Dendritic cell treated with granulocyte-macrophage colony-stimulating factor and Interleukin-4, amounts not matched to agents 40 ng/mL and 50 ng/mL, for 4 days (primary cell): Measurements from ENCODE around the gene RCOR2.

Experiments
- H3K27ac Mint-ChIP-seq: one replicate; pipeline ENCODE4 v1.8.0; 2022; ENCODE audit warnings: mild to moderate bottlenecking, mixed read lengths
- H3K27me3 Mint-ChIP-seq: one replicate; pipeline ENCODE4 v1.8.0; 2022; ENCODE audit warnings: mild to moderate bottlenecking, mixed read lengths
- H3K36me3 Mint-ChIP-seq: one replicate; pipeline ENCODE4 v1.8.0; 2022; ENCODE audit warnings: low read depth, mixed read lengths
- H3K4me1 Mint-ChIP-seq: one replicate; pipeline ENCODE4 v1.8.0; 2022; ENCODE audit warnings: low read depth, mixed read lengths
- H3K4me3 Mint-ChIP-seq: one replicate; pipeline ENCODE4 v1.8.0; 2022; ENCODE audit warnings: mild to moderate bottlenecking, moderate library complexity, mixed read lengths
- H3K9me3 Mint-ChIP-seq: one replicate; pipeline ENCODE4 v1.8.0; 2022; ENCODE audit warnings: mixed read lengths
- intact Hi-C: fragments of 100-400 bp; cut with micrococcal nuclease; formaldehyde crosslinking; loops from one replicate; pipeline ENCODE4 v1.15.0; 2022

RCOR2 gene

DNA sequence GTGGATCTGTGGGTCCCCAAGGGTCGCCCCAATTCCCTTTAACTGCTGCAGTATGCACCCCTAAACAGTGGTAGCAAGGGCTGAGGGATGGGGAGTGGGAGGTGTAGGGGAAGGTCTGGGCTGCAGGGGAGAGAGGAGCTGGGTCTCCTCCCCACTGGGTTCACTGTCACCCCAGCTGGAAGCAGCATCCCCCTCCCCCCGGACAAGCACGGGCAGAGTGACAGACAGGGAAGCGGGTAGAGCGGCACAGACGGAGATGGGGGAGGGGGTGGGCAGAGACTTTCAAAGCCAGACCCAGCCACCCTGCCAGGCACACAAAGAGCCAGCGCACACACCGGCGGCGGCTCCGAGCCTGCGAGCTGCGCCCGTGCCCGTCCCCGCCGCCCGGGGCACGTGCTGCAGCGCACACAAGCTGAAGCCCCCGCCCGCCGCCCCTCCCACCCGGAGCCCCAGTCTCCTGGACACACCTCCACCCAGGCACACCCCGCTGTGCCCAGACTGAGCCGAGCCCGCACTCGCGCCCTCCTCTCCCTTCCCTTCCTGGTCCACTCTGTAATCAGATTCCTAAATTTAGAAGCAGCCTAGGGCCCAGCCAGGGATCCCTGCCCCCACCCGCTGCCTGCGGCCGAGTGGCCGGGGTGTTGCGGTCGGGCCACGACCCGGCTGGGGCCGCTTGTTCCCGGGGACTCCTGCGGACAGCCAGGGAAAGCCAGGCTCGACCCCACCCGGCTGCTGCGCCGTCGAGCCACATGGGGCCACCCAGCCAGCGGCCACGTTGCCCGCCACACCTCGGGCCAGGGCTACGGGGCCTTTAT lies 935 bp upstream of the RCOR2 start:
- peak overlapping the region; percentile 54 for H3K27ac Mint-ChIP-seq
- peaks cover 82% of the 10 kb centered on the region for H3K27me3 Mint-ChIP-seq
- H3K4me1 Mint-ChIP-seq: peaks cover 40% of the 10 kb centered on the region
- intact Hi-C loops: no loop called here
- H3K36me3 Mint-ChIP-seq: peaks cover 7% of the 10 kb centered on the region
- peak overlapping the region; percentile 55 for H3K4me3 Mint-ChIP-seq
- H3K9me3 Mint-ChIP-seq: no peaks in the 10 kb centered on the region

DNA sequence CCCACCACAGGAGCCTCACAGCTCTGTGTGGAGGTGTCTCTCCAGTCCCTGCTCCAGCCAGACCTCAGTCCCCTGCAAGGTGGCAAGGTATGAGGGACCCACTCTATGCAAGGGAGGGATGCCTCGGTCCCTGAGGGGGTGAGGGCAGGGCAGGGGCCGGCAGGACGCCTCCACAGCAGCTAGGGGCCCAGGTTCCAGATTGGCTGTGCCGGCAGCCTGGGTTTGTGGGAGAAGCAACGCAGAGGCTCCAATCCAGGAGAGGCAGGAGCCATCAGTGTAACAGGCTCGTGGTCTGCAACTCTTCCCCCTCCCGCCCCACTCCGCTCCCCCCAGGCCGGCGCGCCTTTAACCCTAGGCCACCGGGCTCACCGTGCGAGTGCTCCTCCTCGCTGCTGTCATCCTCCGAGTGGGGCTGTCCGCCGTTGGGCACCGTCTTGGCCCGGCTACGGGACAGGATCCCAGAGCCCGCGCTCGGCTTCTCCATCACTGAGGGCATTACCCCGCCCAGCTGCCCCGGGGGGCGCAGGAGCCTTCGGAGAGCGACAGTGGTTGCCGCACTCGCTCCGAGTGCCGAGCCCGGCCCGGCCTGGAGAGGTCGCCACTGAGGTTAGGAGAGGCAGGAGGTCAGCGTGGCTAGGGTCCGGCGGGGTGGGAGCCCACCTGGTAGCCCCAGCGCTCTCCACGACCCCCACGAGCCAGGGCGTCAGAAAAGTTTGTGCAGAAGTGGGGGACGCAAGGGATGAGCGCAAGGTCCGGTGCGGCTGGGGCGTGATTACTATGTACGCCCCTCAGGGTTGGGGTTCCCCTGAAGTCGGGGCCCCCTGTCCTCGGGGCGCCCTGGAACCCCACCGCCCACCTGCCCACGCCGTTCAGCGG lies 765 bp downstream of the RCOR2 start:
- peaks cover 68% of the 10 kb centered on the region for H3K27me3 Mint-ChIP-seq
- H3K4me3 Mint-ChIP-seq: peak overlapping the region; percentile 80
- intact Hi-C loops: no loop called here
- no peak overlapping the region for H3K27ac Mint-ChIP-seq
- H3K36me3 Mint-ChIP-seq: peaks cover 12% of the 10 kb centered on the region
- no peaks in the 10 kb centered on the region for H3K9me3 Mint-ChIP-seq
- peaks cover 35% of the 10 kb centered on the region for H3K4me1 Mint-ChIP-seq

DNA sequence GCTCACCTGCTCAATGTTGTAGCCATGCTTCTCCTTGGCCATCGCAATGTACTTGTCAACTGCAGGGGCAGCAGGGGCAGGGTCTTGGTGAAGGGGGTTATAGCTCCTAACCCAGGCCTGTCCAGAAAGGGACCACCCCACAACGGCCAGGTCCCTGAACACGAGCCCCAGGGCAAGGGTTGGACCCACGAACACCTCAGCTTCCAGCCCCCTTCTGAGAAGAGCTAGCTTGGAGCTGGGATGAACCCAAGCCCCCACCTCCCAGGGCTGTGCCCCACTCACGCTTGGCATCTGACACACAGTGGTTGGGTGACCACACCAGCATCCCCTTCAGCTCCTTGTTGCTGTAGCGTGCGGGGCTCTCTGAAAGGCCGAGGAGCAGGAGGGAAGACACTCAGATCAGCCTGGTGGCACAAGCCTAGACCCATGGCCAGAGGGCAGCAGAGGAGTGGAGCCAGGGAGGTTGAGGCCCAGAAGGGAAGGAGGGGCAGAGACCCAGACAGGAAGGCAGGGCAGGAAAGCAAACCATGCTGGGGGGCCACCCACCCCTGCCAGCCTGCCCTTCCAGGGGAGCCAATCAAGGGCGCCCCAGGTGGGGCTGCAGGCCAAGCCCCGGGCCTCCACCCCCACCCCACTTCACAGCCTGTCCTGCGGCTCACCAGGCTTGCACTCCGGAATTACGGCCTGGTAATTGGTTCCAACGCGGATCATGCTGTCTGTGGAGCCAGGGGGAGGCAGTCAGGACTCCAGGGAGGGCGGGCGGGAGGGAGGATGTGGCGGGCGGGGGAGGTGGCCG lies 1.9 kb downstream of the RCOR2 start:
- Mint-ChIP-seq H3K9me3 (no peaks in the 10 kb centered on the region), H3K4me3 (no peak overlapping the region), H3K36me3 (peaks cover 23% of the 10 kb centered on the region), H3K27ac (no peak overlapping the region), H3K27me3 (peaks cover 57% of the 10 kb centered on the region), H3K4me1 (peaks cover 35% of the 10 kb centered on the region)
- intact Hi-C loops: no loop called here

DNA sequence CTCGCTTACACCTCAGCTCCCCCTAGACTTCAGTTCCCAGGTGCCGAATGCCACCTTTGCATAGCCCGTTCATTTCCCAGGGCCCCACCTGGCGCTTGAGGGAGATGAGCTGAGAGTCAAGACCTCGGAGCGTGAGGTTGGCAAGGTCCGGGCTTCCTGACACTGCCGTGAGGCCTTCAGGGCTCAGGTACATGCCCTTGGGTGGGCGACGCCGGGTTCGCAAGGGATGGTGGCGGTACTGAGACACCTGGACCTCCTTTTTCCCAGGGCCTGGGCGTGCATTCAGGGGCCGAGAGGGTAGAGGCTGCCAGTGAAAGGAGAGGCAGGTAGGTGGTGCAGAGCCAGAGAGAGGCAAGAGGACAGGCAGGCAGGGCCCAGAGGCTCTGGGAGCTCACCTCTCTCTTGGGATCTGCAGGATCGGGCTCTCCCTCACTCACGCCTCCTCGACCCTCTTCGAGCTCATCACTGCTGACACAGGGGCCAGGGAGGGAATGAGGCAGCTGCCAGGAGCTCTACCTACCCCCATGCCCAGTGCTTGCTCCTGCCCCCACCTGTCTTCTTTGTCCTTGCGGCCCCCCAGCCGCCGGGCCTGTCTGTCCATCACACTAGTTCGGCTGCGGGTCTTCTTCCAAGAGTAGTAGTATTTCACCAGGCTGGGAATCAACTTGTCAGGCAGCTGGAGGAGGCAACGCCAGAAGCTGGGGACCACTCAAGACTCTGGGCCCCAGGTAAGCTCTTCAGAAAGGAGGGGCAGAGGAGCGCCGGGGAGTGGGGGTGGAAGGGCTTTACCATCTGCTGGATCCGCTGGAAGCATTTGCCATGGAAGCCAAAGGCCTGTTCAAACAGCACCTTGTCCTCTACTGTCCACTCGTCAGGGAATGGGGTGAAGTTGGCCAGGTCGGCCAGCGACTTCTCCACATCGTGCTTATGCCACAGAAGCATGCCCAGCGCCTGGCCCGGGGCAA lies 2.8 kb downstream of the RCOR2 start:
- no peak overlapping the region for H3K27ac Mint-ChIP-seq
- peaks cover 47% of the 10 kb centered on the region for H3K27me3 Mint-ChIP-seq
- peaks cover 28% of the 10 kb centered on the region for H3K4me1 Mint-ChIP-seq
- intact Hi-C loops: no loop called here
- no peaks in the 10 kb centered on the region for H3K9me3 Mint-ChIP-seq
- H3K4me3 Mint-ChIP-seq: no peak overlapping the region
- H3K36me3 Mint-ChIP-seq: peaks cover 31% of the 10 kb centered on the region

DNA sequence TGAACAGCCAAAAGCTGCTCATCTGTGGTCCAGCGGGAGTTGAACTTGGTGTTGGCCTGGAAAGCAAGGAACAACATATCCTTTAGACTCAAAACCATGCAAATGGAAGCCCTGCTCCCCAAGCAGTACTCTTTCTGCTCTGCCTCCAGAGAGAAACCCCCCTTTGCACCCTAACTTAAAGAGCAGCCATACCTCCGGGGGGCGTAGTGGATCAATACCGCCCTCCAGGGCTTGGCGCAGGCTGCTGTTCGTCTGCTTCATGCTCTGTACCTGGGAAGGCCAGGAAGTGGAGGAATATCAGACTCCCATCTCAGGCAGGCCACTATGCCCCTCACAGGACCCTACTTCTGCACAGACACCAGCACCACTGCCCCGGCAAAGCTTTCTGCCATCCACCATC lies 4.3 kb downstream of the RCOR2 start:
- Mint-ChIP-seq H3K4me3 (no peak overlapping the region), H3K27me3 (peaks cover 34% of the 10 kb centered on the region), H3K27ac (no peak overlapping the region), H3K9me3 (no peaks in the 10 kb centered on the region), H3K4me1 (peaks cover 24% of the 10 kb centered on the region), H3K36me3 (peaks cover 46% of the 10 kb centered on the region)
- intact Hi-C loops: no loop called here

DNA sequence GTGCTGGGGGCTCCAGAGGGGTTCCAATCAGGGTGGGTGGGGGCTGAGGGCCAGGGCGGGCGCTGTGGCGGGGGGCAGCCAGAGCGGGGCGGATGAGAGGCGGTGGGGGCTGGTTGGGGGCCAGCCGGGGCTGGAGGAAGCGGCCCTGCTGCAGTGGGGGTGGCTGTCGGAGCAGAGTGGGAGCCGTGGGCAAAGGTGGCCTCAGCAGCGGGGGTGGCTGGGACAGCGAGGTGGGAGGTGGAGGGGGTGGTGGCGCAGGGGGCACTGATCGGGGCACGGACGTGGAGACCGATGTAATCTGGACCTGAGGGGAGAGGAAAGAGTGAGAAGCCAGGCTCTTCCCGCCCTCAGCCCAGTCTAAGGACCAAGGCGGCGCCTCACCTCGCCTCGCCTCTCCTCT lies 5.1 kb downstream of the RCOR2 start:
- Mint-ChIP-seq H3K4me1 (peaks cover 27% of the 10 kb centered on the region), H3K27me3 (peaks cover 30% of the 10 kb centered on the region), H3K27ac (no peak overlapping the region), H3K4me3 (no peak overlapping the region), H3K9me3 (no peaks in the 10 kb centered on the region), H3K36me3 (peaks cover 54% of the 10 kb centered on the region)
- intact Hi-C loops: no loop called here

DNA sequence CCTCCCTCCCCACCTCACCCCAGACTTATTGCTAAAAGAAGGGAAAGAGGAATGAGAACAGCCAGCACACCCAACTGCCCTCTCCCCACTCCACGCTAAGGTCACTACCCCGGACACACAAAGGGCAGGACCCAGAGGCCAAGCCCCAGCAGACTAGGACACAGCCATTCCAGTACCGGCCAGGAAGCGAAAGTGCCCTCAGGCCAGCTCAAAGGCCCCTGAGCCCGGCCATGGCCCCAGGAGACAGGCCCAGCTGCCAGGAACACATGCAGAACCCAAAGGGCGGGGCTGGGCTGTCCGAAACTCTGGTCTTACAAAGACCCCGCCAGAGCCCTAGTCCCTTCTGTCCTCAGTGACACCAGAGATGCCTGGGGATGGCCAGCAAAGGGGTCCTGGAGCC lies 5.5 kb downstream of the RCOR2 start:
- H3K27ac Mint-ChIP-seq: no peak overlapping the region
- peaks cover 29% of the 10 kb centered on the region for H3K27me3 Mint-ChIP-seq
- no peak overlapping the region for H3K4me3 Mint-ChIP-seq
- no peaks in the 10 kb centered on the region for H3K9me3 Mint-ChIP-seq
- H3K4me1 Mint-ChIP-seq: peaks cover 29% of the 10 kb centered on the region
- H3K36me3 Mint-ChIP-seq: peaks cover 58% of the 10 kb centered on the region
- intact Hi-C loops: no loop called here

GRCh38 chr11:63910675-63911074 lies 6.3 kb downstream of the RCOR2 start:
- peaks cover 27% of the 10 kb centered on the region for H3K4me1 Mint-ChIP-seq
- intact Hi-C loops: no loop called here
- H3K9me3 Mint-ChIP-seq: no peaks in the 10 kb centered on the region
- H3K4me3 Mint-ChIP-seq: no peak overlapping the region
- peaks cover 66% of the 10 kb centered on the region for H3K36me3 Mint-ChIP-seq
- H3K27ac Mint-ChIP-seq: no peak overlapping the region
- H3K27me3 Mint-ChIP-seq: peaks cover 21% of the 10 kb centered on the region

GRCh38 chr11:63909591-63910506 lies 7.1 kb downstream of the RCOR2 start:
- Mint-ChIP-seq H3K27ac (no peak overlapping the region), H3K36me3 (peaks cover 74% of the 10 kb centered on the region), H3K4me1 (peaks cover 32% of the 10 kb centered on the region), H3K9me3 (no peaks in the 10 kb centered on the region), H3K27me3 (peaks cover 15% of the 10 kb centered on the region), H3K4me3 (no peak overlapping the region)
- intact Hi-C loops: no loop called here

DNA sequence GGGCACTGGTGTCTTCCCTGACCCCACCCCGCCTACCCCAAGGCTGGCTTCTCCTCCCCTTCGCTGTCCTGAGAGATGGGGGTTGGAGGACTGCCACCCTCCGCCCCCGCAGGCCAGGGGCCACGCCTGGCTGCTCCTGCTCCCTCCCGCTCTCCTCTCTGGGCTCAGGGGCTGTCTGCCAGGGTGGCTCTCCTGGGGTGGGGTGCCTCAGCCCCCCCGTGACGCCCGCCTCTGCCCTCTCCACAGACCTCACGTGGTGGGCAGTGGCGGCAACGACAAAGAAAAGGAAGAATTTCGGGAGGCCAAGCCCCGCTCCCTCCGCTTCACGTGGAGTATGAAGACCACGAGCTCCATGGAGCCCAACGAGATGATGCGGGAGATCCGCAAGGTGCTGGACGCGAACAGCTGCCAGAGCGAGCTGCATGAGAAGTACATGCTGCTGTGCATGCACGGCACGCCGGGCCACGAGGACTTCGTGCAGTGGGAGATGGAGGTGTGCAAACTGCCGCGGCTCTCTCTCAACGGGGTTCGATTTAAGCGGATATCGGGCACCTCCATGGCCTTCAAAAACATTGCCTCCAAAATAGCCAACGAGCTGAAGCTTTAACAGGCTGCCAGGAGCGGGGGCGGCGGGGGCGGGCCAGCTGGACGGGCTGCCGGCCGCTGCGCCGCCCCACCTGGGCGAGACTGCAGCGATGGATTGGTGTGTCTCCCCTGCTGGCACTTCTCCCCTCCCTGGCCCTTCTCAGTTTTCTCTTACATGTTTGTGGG lies 8.1 kb downstream of the RCOR2 start:
- Mint-ChIP-seq H3K36me3 (peaks cover 83% of the 10 kb centered on the region), H3K4me3 (no peak overlapping the region), H3K27ac (no peak overlapping the region), H3K4me1 (peaks cover 32% of the 10 kb centered on the region), H3K27me3 (peaks cover 4% of the 10 kb centered on the region), H3K9me3 (no peaks in the 10 kb centered on the region)
- intact Hi-C loops: no loop called here

DNA sequence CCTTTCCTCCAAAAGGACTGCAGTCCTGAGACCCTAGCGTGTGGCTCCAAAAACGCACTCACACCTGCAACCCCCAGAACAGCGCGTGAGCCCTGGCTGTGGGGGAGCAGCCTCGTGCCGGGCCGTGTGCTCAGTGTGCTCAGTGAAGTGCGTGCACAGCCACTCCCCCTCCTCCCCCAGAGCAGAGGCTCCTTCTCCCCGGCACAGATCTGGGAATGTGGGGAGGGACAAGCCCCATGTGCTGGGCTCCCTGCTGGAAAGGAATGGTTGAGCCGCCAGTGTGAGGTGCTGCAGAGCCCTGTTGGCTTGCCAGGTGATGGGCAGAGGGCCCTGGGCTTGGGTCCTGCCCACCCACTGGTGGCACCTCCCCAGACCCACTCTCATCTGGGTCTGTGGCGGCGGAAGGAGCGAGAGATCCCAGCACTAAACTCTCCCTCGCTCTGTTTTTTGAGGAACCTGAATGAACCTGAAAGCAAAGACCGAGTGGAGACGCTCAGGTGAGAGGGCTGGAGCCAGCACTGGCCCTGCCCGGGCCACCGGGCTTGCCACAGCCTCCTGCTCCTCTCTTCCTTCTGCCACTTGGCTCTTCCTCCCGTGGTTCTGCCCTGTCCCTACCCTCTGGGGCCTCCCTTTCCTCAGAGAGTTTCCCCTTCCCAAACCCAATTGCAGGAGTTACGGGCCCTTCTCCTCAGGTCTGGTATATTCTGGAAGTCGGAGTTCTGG lies 9.0 kb downstream of the RCOR2 start:
- Mint-ChIP-seq H3K4me1 (peaks cover 32% of the 10 kb centered on the region), H3K4me3 (no peak overlapping the region), H3K27ac (no peak overlapping the region), H3K36me3 (peaks cover 87% of the 10 kb centered on the region), H3K9me3 (no peaks in the 10 kb centered on the region), H3K27me3 (no peaks in the 10 kb centered on the region)
- intact Hi-C loops: no loop called here
